Transverse colon (tissue), 4 donors: ENCODE measurements around the gene PTPRR. TPM values are rescaled to one million over a fixed set of nuclear protein-coding genes. Genes with fewer than 3 reads are reported as not detected.

Experiments used
- DNase-seq: peaks from one replicate; pipeline ENCODE4 v3.0.0-alpha.2; 2019
- H3K27ac ChIP-seq, 4 donors: fragments of 200-600 bp; sonication (generic); 2 replicates each; pipeline ENCODE4 v1.5.1; 2016 to 2018; ENCODE audit warnings: inconsistent platforms in 4 of 4
- H3K27me3 ChIP-seq: fragments of 200-600 bp; sonication (generic); 2 replicates; pipeline ENCODE4 v1.5.1; 2017; ENCODE audit warnings: inconsistent platforms
- H3K36me3 ChIP-seq, 4 donors: fragments of 200-600 bp; sonication (generic); 2 replicates each; pipeline ENCODE4 v1.5.1; 2017 to 2019; ENCODE audit warnings: inconsistent platforms in 4 of 4
- H3K4me1 ChIP-seq, 4 donors: fragments of 200-600 bp; sonication (generic); 2 replicates each; pipeline ENCODE4 v1.5.1; 2017 to 2020; ENCODE audit warnings: inconsistent platforms in 4 of 4
- H3K4me3 ChIP-seq, 4 donors: fragments of 200-600 bp; sonication (generic); 1 replicate in 1 of 4; 2 replicates in 3 of 4; pipeline versions ENCODE4 v1.5.1 to v1.6.1; 2017 to 2019; ENCODE audit warnings: inconsistent platforms in 4 of 4
- H3K9me3 ChIP-seq, 2 donors: fragments of 200-600 bp; sonication (generic); 2 replicates each; pipeline ENCODE4 v1.5.1; 2017 to 2019; ENCODE audit warnings: inconsistent platforms in 2 of 2
- CTCF ChIP-seq, 5 experiments: fragments of 200-600 bp in 3 of 5; fragments of 450-650 bp in 2 of 5; sonication (generic) in 3 of 5; IDR thresholded peaks; 1 replicate in 2 of 5; 2 replicates in 3 of 5; pipeline ENCODE4 v1.5.1; 2016 to 2017; ENCODE audit warnings: antibody characterized with exemption in 5 of 5, inconsistent platforms in 3 of 5, mild to moderate bottlenecking in 2 of 5, moderate library complexity in 1 of 5
- EP300 ChIP-seq: sonication (generic); formaldehyde crosslinking; IDR thresholded peaks from one replicate; pipeline ENCODE4 v1.6.1; 2017; ENCODE audit warnings: antibody characterized with exemption, low read depth
- POLR2A ChIP-seq: fragments of 450-650 bp; IDR thresholded peaks from one replicate; pipeline ENCODE4 v1.6.1; 2016; ENCODE audit warnings: antibody characterized with exemption, mild to moderate bottlenecking, moderate library complexity
- POLR2AphosphoS5 ChIP-seq, 3 donors: sonication (generic); formaldehyde crosslinking; IDR thresholded peaks; one replicate each; pipeline ENCODE4 v1.6.1; 2016; ENCODE audit warnings: antibody characterized with exemption in 3 of 3
- WGBS, 2 donors: methylation state at CpG; one replicate each; pipeline ENCODE4 v1.1.5; 2018; ENCODE audit warnings: low coverage in 1 of 2; 5-methylcytosine and 5-hydroxymethylcytosine counted together
- in situ Hi-C, 4 donors: fragments of 200-750 bp; cut with MboI; loops; one replicate each; pipeline versions ENCODE4 v1.15.0 to v1.15.1; 2017; ENCODE audit warnings: low sequenced_read_pairs in 3 of 4, low pct_ligation_motif_present in 1 of 4, low pct_unique_long_range_greater_than_20kb in 1 of 4
- intact Hi-C: fragments of 100-400 bp; cut with DNase I; formaldehyde crosslinking; loops from one replicate; pipeline ENCODE4 v1.15.1; 2023; ENCODE audit warnings: low total_unique reads
- total RNA-seq, 4 donors: library from RNA; depleted of rRNA; stranded (reverse); fragments of >200 nt; gene quantifications; one replicate each; pipeline ENCODE4 v1.1.0, GENCODE V29; 2016

PTPRR gene
- total RNA-seq, 4 donors from 2014 or later = 13.2 to 50.9 (median 31.4) TPM; not detected in 1

- intact Hi-C loops = no loop called here
- in situ Hi-C loops = no loop called here
- H3K4me1 ChIP-seq = no peaks in the 10 kb centered on the region
- H3K4me3 ChIP-seq = no peak overlapping the region
- WGBS, 2 donors = 77 to 78% methylated on average over 4 to 5 of the region's 5 CpGs
- no peaks in the 10 kb centered on the region for H3K9me3 ChIP-seq
- H3K27me3 ChIP-seq = no peaks in the 10 kb centered on the region
- DNase-seq = no peak
- H3K27ac ChIP-seq = no peak overlapping the region
- no peak for TF ChIP-seq EP300
- TF ChIP-seq POLR2A = no peak
- TF ChIP-seq POLR2AphosphoS5 (IDR thresholded peaks at IDR 0.05) = no peak
- TF ChIP-seq CTCF (IDR thresholded peaks at IDR 0.05) = no peak
- no peaks in the 10 kb centered on the region for H3K36me3 ChIP-seq
Observed at GRCh38 chr12:70788774-70789173, 131.8 kb downstream of the PTPRR start.

DNA sequence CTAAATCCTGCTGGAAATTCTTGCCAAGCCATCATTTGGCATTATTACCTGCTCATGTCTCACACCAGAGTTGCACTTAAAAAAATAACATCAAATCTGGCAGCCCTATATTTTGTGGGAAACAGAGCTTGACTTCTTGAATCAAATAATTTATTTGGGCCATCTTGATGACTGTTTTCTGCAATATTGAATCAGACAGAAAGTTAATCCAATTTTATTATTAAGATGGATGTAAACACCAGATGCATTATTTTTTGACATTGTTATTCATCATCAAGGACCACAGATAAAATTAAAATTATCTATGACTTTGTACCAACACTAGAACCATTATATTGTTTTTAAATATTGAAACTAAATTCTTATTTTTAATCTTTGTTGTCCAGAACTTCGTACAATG, 132.9 kb downstream of the PTPRR start:
- in situ Hi-C loops = no loop called here
- WGBS, 2 donors = 83 to 88% methylated on average over 1 of the region's 1 CpG

DNA sequence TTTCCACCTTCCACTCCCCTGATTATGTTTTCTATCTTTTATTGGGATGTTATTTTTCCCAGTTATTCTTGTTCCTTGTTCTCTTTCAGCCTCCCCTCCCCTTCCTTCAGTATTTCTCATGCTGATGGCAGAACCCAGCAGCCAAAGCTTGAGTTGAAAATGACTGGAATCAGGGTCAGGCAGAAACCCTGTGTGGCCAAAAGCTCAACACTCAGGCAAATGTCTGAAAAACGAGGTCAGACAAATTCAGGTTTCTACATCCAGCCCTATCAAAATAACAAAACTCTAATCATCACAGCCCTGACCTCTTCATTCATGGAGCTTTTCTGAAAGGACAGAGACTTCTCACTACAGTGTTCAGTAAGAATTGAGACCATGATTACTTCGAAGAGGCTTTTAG, 134.6 kb downstream of the PTPRR start:
- WGBS, 2 donors = 71 to 82% methylated on average over 2 of the region's 2 CpGs
- H3K9me3 ChIP-seq = no peaks in the 10 kb centered on the region
- intact Hi-C loops (no loop called here), in situ Hi-C loops (no loop called here)
- no peak overlapping the region for H3K4me3 ChIP-seq
- no peak for DNase-seq
- no peaks in the 10 kb centered on the region for H3K36me3 ChIP-seq
- H3K27ac ChIP-seq = no peak overlapping the region
- TF ChIP-seq CTCF (IDR thresholded peaks at IDR 0.05) = no peak
- no peak for TF ChIP-seq POLR2A
- TF ChIP-seq POLR2AphosphoS5 (IDR thresholded peaks at IDR 0.05) = no peak
- no peak for TF ChIP-seq EP300
- H3K27me3 ChIP-seq = no peaks in the 10 kb centered on the region
- no peaks in the 10 kb centered on the region for H3K4me1 ChIP-seq

More for the DNA sequence above, 132.9 kb downstream of the PTPRR start:
- Histone ChIP-seq H3K9me3 (no peaks in the 10 kb centered on the region), H3K4me1 (no peaks in the 10 kb centered on the region), H3K27me3 (no peaks in the 10 kb centered on the region), H3K4me3 (no peak overlapping the region), H3K36me3 (no peaks in the 10 kb centered on the region), H3K27ac (no peak overlapping the region)
- no peak for TF ChIP-seq EP300
- TF ChIP-seq CTCF (IDR thresholded peaks at IDR 0.05) = no peak
- no peak for TF ChIP-seq POLR2A
- no peak for TF ChIP-seq POLR2AphosphoS5 (IDR thresholded peaks at IDR 0.05)
- intact Hi-C loops = no loop called here
- no peak for DNase-seq

GRCh38 chr12:70784042-70784668, 136.4 kb downstream of the PTPRR start:
- Histone ChIP-seq H3K4me1 (no peaks in the 10 kb centered on the region), H3K36me3 (no peaks in the 10 kb centered on the region), H3K27me3 (no peaks in the 10 kb centered on the region), H3K4me3 (no peak overlapping the region), H3K27ac (no peak overlapping the region), H3K9me3 (no peaks in the 10 kb centered on the region)
- intact Hi-C loops (no loop called here), in situ Hi-C loops (no loop called here)
- TF ChIP-seq POLR2AphosphoS5 (IDR thresholded peaks at IDR 0.05) (no peak), POLR2A (no peak), EP300 (no peak), CTCF (IDR thresholded peaks at IDR 0.05) (no peak)
- no peak for DNase-seq
- WGBS, 2 donors = 91% methylated on average over 17 of the region's 21 CpGs; no CpG with 5 or more reads in 1 of the 2 donors
